Inflammatory macrophage treated with lipopolysaccharide for 1 hour (primary cell): ENCODE data around the gene LSS.
"Not testable (repeated sequence)": the region's sequence is repeated elsewhere in the genome, so short reads cannot be mapped to it uniquely, and the experiment has no call there.

Source experiments
- DNase-seq, 2 donors: peaks; one replicate each; pipeline ENCODE4 v3.0.0-alpha.2; 2020 to 2022

LSS gene

GRCh38 chr21:46151261-46151988, 77.1 kb downstream of the LSS start:
- no peak for DNase-seq

- no peak for DNase-seq
Observed at GRCh38 chr21:46150491-46151121, 78.0 kb downstream of the LSS start.

- no peak for DNase-seq
Observed at GRCh38 chr21:46150073-46150472, 78.5 kb downstream of the LSS start.

- DNase-seq, result no peak
Observed at GRCh38 chr21:46149205-46149901, 79.2 kb downstream of the LSS start.

- DNase-seq, result no peak
Observed at GRCh38 chr21:46148106-46148505, 80.5 kb downstream of the LSS start.

GRCh38 chr21:46147429-46147828, 81.1 kb downstream of the LSS start:
- peak in 1 of 2 donors; percentile 2 for DNase-seq

GRCh38 chr21:46146856-46147255, 81.7 kb downstream of the LSS start:
- no peak for DNase-seq

GRCh38 chr21:46145840-46146691, 82.5 kb downstream of the LSS start:
- DNase-seq, result no peak

- no peak for DNase-seq
Observed at GRCh38 chr21:46145159-46145839, 83.3 kb downstream of the LSS start.

GRCh38 chr21:46144464-46145070, 84.0 kb downstream of the LSS start:
- DNase-seq, result no peak

GRCh38 chr21:46142582-46143473, 85.7 kb downstream of the LSS start:
- no peak for DNase-seq

- DNase-seq, result no peak
Observed at GRCh38 chr21:46141767-46142581, 86.6 kb downstream of the LSS start.

- DNase-seq, result not testable (repeated sequence)
Observed at GRCh38 chr21:46140352-46141003, 88.1 kb downstream of the LSS start.

- no peak for DNase-seq
Observed at GRCh38 chr21:46139686-46140085, 88.9 kb downstream of the LSS start.

GRCh38 chr21:46138383-46138970, 90.1 kb downstream of the LSS start:
- DNase-seq, result no peak
